GM21367 (cell line): ENCODE data around the gene PNN.
A peak's percentile ranks its signal among the peaks of the same experiment; 100 is the strongest.

Experiments used
- ATAC-seq: cut with Tn5 transposase; IDR thresholded peaks from one replicate; pipeline ENCODE4 v1.9.1; 2021; ENCODE audit not compliant: unreplicated experiment

PNN gene

DNA sequence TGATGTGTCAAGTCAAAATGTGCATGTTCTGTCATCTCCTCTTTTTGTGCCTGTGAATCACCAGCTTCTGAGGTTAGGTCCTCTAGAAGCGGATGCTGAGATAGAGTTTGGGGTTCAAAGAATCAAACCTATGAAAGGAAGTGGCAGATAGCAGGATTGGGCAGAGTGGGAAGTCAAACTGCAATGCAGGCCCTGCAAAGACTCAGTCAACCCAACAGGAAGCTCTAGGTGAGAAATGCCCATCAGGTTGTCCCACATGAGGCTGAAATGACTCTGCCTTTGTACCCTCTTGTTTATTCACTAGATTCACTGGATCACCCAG, 54.1 kb downstream of the PNN start:
- no peak for ATAC-seq

DNA sequence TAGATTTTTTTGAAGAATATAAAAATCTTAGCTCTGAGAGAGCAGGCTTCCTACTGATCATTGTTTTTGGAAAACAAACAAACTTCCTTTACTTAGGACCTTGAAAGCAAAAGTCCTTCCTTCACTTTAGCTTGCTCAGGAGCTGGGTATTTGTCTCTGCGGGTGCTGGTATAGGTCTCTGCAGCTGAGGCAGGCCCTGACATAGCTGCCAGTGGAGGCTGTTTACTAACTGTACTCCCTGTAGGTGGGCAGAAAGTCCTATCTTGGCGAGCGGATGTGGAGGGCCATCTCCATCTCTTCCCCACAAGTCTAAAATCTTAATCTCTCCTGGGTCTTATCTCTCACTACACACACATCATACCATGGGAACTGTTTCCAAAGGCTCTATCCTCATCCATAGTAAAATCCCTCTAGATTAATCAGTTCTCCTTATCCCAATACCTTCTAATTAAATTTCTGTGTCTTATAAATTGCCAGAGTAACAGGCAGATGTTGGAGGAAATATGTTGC, 54.6 kb downstream of the PNN start:
- no peak for ATAC-seq

DNA sequence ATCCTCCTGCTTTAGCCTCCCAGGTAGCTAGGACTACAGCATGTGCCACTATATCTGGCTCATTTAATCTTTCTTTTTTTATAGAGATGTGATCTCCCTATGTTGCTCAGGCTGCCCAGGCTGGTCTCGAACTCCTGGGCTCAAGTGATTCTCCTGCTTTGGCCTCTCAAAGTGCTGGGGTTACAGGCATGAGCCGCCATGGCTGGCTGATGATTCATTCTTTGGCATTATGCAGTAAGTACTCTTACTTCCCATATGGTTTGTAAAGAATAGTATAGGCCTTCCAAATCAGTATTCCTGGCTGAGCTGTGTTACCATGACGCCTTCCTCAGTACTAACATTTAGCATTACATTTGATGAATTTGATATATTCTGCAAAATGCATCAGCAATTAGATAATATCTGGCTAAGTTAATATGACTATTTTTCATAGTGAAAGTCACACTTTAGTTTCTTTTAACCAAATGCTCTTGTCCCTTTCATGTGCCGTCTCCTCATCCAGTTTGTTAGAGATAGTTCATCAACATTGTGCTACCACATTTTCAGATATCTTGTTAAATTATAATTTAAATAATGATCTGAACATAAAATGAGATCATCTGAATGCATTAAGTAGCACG, 55.5 kb downstream of the PNN start:
- no peak for ATAC-seq

DNA sequence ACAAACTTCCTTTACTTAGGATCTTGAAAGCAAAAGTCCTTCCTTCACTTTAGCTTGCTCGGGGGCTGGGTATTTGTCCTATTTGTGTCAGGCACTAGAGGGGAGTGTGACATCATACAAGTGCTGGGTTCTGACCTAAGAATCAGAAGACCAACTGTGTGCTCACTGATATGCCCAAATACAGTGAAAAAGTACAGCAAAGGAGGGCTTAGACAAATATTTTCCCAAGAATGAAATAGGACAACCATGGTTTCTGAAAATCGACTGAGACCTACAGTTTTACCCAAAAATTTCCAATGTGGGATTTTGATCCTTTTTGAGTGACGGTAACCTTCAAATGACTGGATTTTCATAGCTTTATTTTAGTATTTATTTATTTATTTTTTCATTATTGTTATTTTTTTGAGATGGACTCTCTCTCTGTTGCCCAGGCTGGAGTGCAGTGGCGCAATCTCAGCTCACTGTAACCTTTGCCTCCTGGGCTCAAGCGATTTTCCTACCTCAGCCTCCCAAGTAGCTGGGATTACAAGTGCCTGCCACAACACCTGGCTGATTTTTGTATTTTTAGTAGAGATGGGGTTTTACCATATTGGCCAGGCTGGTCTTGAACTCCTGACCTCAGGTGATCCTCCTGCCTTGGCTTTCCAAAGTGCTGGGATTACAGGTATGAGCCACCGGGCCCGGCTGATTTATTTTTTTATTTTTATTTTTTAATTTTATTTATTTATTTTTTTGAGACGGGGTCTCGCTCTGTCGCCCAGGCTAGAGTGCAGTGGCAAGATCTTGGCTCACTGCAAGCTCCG, 56.9 kb downstream of the PNN start:
- peak; percentile 76 for ATAC-seq
